Stimulated activated CD4-positive, alpha-beta T cell treated with anti-CD3 and anti-CD28 coated beads, Interleukin-4, amount 100 ng/mL, for 1 hour (primary cell): ENCODE data around the gene DVL3.
"Not testable (repeated sequence)": the region's sequence is repeated elsewhere in the genome, so short reads cannot be mapped to it uniquely, and the experiment has no call there.

Experiments used
- DNase-seq: peaks from one replicate; pipeline ENCODE4 v3.0.0-alpha.2; 2020

The DVL3 gene

DNA sequence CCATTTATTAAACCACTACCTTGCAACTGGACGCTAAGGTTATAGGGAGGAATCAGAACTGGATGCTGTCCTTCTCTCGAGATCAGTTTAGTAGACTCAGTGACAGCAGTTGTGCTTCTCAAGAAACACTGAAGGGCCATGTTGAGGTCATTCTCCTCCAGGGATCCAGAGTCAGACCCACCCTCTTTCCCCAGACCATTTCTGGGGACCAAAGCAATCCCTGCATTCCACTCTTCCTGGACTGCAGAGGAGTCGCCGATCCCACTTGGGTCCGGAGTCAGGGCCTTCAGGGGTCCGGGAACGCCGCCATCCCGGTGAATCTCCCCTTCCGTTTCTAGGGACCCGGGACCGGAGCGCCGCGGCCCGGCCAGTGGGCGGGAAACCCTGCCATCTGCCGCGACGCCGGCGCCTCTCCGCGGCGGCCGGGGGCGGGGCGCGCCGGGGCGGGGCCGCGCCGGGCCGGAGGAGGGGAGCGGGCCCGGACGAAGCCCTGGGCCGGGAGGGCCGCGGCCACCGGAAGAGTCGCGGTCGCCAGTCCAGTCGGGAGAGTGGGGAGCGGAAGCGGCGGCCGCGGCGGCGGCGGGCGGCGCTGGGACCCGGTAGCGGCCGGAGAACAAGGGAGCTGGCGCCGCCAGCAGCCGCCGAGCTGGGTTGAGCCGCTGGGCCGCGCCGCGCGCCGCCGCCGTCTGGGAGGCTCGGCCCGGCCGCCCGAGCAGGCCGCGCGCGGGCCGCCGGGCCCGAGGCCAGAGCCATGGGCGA is at the start of gene DVL3:
Gene DVL3, plus strand, starts transcription at position 493 of the 759 bp plus-strand sequence. Its CDS starts 259 bp downstream, at position 752.
- DNase-seq: peak; percentile 45

GRCh38 chr3:184110316-184110725 is 44.9 kb upstream of the DVL3 start:
- no peak for DNase-seq

- no peak for DNase-seq
Measured at GRCh38 chr3:184116017-184116416, 39.2 kb upstream of the DVL3 start.

GRCh38 chr3:184117636-184118035 is 37.5 kb upstream of the DVL3 start:
- DNase-seq: no peak

- not testable (repeated sequence) for DNase-seq
Measured at GRCh38 chr3:184121031-184121430, 34.1 kb upstream of the DVL3 start.

DNA sequence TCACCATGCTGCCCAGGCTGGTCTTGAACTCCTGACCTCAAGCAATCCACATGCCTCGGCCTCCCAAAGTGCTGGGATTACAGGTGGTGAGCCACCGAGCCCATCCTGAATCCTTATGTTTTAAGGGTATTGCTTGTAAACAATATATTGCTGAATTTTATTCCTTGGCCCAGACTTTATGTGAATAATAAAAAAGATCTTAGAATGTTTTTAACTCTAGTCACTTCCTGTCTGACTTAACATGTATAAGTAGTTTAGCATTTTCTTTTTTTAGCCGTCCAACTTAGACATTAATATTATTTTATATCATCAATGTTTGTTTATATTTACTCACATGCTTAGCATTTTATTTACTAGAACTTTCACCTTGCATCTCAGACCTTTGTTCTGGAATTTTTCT is 29.2 kb upstream of the DVL3 start:
- no peak for DNase-seq

- no peak for DNase-seq
Measured at GRCh38 chr3:184129012-184129411, 26.2 kb upstream of the DVL3 start.

DNA sequence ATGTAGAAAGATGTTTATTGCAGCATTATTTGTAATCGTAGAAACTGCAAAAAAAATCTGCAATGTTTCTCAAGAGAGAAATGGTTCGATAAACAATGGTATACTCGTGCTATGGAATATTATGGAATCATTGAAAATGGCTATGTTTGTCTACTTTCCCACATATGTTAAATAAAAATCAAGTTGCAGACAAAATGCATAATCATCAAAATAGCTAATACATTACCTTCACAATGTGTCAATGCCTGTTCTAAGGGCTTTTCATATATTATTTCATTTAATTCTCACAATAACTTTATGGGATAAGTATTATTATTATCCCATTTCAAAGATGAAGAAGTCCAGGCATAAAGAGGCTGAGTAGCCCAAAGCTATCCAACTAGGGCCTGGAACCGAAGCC is 22.2 kb upstream of the DVL3 start:
- DNase-seq: no peak

GRCh38 chr3:184133840-184134745 is 21.1 kb upstream of the DVL3 start:
- DNase-seq: peak; percentile 67

DNA sequence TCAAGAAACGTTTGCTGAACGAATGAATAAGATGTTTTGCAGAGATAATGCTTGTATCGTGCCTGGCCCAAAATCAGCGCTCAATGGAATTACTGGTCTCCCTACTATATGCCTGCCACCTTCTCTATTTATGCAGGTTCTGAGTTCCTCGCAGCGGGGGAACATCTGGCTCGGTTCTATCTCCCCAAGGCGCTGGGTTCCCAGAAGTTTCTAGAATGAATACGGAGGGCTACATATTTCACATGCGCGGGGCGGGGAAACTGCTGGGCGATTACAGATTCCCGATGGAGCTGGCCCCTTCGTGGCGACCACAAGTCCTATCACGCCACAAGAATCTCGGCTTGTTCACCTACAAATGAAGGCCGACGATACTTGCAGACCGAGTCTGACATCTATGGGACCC is 20.4 kb upstream of the DVL3 start:
- no peak for DNase-seq

- DNase-seq: peak; percentile 84
Measured at GRCh38 chr3:184135149-184135910, 19.8 kb upstream of the DVL3 start, which contains the start of gene EIF2B5. TSS of gene EIF2B5 (plus strand) at chr3:184135358. CDS start at chr3:184135386, 28 bp downstream.

DNA sequence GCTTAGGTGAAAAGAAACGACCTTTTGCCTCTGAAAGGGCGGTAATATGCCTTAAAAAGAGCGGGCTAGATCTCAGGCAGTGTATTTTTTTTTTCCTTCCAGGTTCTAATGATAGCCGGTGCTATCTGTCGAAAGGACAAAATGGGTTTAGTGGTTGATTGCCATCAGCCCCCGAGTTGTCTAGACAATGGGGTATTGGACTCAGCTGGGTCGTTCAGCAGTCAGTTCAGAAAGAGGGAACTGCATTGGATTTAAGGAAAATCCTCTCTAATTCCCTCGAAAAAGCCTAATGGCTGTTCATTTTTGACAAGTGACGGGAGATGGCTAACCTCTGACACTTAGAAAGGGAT is 19.3 kb upstream of the DVL3 start:
- DNase-seq: no peak

GRCh38 chr3:184140436-184140835 is 14.7 kb upstream of the DVL3 start:
- DNase-seq: no peak

GRCh38 chr3:184142199-184142598 is 13.0 kb upstream of the DVL3 start:
- no peak for DNase-seq

- no peak for DNase-seq
Measured at GRCh38 chr3:184143327-184143726, 11.8 kb upstream of the DVL3 start.

DNA sequence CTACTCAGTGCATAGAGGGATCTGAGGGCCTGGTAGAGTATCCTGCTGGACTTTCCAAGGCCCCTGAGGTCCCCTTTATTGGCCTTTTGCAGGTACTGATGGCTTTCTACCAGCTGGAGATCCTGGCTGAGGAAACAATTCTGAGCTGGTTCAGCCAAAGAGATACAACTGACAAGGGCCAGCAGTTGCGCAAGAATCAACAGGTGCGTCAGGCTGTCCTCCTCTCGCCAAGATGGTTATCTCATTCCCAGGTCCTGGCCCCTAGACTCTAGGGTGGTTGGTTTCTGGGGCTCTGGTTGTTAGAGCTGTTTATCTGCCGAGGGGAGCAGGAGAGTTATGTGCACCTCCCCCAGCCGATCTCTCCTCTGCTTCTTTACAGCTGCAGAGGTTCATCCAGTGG is 10.7 kb upstream of the DVL3 start:
- DNase-seq: no peak

GRCh38 chr3:184145111-184145524 is 10.1 kb upstream of the DVL3 start:
- peak; percentile 20 for DNase-seq

DNA sequence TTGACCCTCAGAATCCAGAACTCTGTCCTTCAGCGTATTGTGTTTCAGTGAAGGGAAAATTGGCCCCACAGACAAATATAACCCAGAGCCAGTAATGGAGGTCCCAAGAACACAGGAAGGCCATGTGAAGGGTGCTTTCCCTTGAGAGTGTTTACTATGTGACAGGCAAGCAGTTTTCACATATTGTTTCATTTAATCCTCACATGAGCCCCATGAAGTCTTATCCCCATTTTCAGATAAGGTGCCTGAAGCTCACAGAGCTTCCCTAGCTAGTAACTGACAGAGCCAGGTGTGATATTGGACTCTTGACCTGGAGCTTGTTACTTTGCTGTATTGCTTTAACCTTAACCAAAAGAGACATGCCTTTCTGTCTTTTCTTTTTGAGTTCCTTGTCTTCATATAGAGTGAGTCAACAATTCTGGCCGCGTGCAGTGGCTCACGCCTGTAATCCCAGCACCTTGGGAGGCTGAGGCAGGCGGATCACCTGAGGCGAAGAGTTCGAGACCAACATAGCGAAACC is 9.4 kb upstream of the DVL3 start:
- DNase-seq: no peak

GRCh38 chr3:184148076-184148475 is 7.1 kb upstream of the DVL3 start:
- no peak for DNase-seq

GRCh38 chr3:184149123-184149522 is 6.1 kb upstream of the DVL3 start:
- no peak for DNase-seq

DNA sequence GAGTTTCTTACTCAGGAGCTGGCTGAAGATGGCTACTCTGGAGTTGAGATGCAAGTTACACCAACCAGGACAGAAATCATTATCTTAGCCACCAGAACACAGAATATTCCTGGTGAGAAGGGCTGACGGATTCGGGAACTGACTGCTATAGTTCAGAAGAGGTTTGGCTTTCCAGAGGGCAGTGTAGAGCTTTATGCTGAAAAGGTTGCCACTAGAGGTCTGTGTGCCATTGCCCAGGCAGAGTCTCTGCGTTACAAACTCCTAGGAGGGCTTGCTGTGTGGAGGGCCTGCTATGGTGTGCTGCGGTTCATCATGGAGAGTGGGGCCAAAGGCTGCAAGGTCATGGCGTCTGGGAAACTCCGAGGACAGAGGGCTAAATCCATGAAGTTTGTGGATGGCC is 5.4 kb upstream of the DVL3 start:
- DNase-seq: not testable (repeated sequence)

DNA sequence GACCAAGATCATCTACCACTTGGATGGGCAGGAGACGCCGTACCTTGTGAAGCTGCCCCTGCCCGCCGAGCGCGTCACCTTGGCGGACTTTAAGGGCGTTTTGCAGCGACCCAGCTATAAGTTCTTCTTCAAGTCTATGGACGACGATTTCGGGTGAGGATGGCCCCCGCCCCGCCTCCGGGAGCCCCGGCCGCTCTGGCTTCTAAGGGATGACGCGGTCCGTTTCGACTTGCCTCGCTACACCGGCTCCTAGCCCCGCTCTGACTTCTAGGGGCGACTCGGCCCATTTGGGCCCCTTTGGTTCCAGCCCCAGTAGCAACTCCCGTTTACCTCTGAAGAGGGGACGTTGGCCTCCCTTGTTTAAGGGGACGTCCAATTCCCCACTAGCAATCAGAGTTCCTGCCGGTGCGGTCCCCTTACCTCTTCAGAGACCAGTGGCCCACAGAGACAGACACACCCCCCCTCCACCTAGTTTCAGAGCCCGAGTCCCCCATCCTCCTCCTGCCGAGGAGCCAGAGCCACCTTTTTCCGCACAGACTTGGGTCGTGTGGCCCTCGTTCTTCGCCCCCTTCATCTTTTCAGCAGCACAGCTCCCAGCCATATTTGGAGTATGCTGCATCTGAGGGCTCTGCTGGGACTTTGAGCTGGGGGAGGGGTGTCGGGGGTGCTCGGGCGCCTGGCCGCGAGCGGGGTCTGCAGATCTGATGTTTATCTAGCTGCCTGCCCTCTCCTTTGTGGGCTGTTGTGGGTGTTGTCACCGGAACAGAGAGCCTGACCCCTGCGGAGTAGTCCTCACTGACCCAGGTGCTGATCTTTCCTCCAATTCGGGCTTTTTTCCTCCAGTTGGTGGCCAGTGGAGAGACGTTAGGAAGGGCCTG is 706 bp downstream of the DVL3 start:
- DNase-seq: peak; percentile 54
